ENCODE results near the gene BCR. TPM values are rescaled to one million over a fixed set of nuclear protein-coding genes. Genes with fewer than 3 reads are reported as not detected.

BCR gene
- total and polyA plus RNA-seq, 2 of the 4 experiments (the other 2 are of a cell fraction) = 28.9 to 44.6 TPM

GRCh38 chr22:23204125-23204488 lies 23.8 kb downstream of the BCR start:
- Histone ChIP-seq H3K23ac (ENCODE audit: low read depth, low read length) (no peak overlapping the region), H3K14ac (replicated peaks; ENCODE audit: low read depth, low read length) (no peak overlapping the region), H3K56ac (ENCODE audit: extremely low read depth, insufficient read depth, low read length) (no peak overlapping the region), H4K91ac (ENCODE audit: insufficient read depth, low read depth, low read length) (no peak overlapping the region), H3K27ac (ENCODE audit: insufficient read depth, low read length) (no peak overlapping the region), H2BK120ac (ENCODE audit: low read depth, low read length) (no peak overlapping the region), H3K4me3 (ENCODE audit: insufficient read depth, low read depth, low read length) (no peak overlapping the region), H2AFZ (replicated peaks; ENCODE audit: low read length, poor library complexity) (peak overlapping the region; percentile 41), H3K79me1 (ENCODE audit: low read depth in 1 of 2, low read length in 2 of 2) (peaks cover 12 to 69% of the 10 kb centered on the region in 2 experiments), H2BK20ac (ENCODE audit: low read depth, low read length) (no peak overlapping the region), H3K9ac (ENCODE audit: low read depth, low read length) (no peak overlapping the region), H2AK5ac (ENCODE audit: low read depth, low read length) (no peak overlapping the region), H3K4me2 (ENCODE audit: low read depth, low read length) (no peak overlapping the region), H2BK5ac (ENCODE audit: low read depth, low read length, poor library complexity, severe bottlenecking) (no peak overlapping the region), H3K18ac (ENCODE audit: low read depth, low read length) (no peak overlapping the region), H2AK9ac (replicated peaks; ENCODE audit: low read depth, low read length, poor library complexity) (peak overlapping the region; percentile 39), H3K9me1 (ENCODE audit: insufficient read depth, low read length) (peaks cover 31% of the 10 kb centered on the region), H4K5ac (ENCODE audit: low read depth, low read length) (no peak overlapping the region), H2BK15ac (ENCODE audit: low read depth, low read length) (no peak overlapping the region), H3K4ac (ENCODE audit: low read depth, low read length) (no peak overlapping the region), H3K4me1 (ENCODE audit: control insufficient read depth, insufficient read depth, low read length) (peaks cover 4% of the 10 kb centered on the region), H3K36me3 (ENCODE audit: control insufficient read depth, insufficient read depth, low read length) (peaks cover 4% of the 10 kb centered on the region), H3K27me3 (ENCODE audit: control insufficient read depth, insufficient read depth, low read length) (no peaks in the 10 kb centered on the region), H4K8ac (ENCODE audit: low read depth in 2 of 2, low read length in 2 of 2) (no peak overlapping the region), H3K9me3 (ENCODE audit: control insufficient read depth, insufficient read depth, low read length) (no peaks in the 10 kb centered on the region), H4K20me1 (ENCODE audit: insufficient read depth, low read length) (peaks cover 54% of the 10 kb centered on the region)
- dilution Hi-C loops (cut with HindIII; ENCODE audit: low sequenced_read_pairs, unreplicated experiment) = no loop called here
- in situ Hi-C loops (cut with MboI; ENCODE audit: low sequenced_read_pairs) = no loop called here
- WGBS, 2 experiments (ENCODE audit: extremely low coverage in 2 of 2, insufficient read length in 1 of 2) = 95% methylated on average over 4 of the region's 11 CpGs; no CpG with 5 or more reads in 1 of the 2 experiments
- no TSS peak for BruUV-seq (replicated peaks)
- TF ChIP-seq USF2 (IDR thresholded peaks at IDR 0.05; ENCODE audit: low read depth, low read length) = no peak
- no peak for TF ChIP-seq CTCF (conservative IDR thresholded peaks at IDR 0.05; ENCODE audit: low read depth, low read length)
- TF ChIP-seq BHLHE40 (IDR thresholded peaks at IDR 0.05; ENCODE audit: low read depth, low read length) = no peak
- no peak for TF ChIP-seq RFX5 (IDR thresholded peaks at IDR 0.05; ENCODE audit: low read depth, low read length)
- no peak for TF ChIP-seq MAFK (IDR thresholded peaks at IDR 0.05; ENCODE audit: low read depth, low read length)
- no peak for TF ChIP-seq RCOR1 (IDR thresholded peaks at IDR 0.05; ENCODE audit: insufficient replicate concordance, low read length)
- TF ChIP-seq CEBPB (IDR thresholded peaks at IDR 0.05; ENCODE audit: low read depth, low read length) = no peak
- no peak for TF ChIP-seq FOS (IDR thresholded peaks at IDR 0.05; ENCODE audit: low read depth, low read length)
- ChIA-PET POLR2A (ENCODE audit: unreplicated experiment) (no interaction called here), CTCF (no interaction called here)
- intact Hi-C loops (cut with micrococcal nuclease) = no loop called here
- DNase-seq (no peak), ATAC-seq (ENCODE audit: low read depth) (no peak)

All from IMR-90 (cell line).